ENCODE data around the gene ITGA3.

- no peak for TF ChIP-seq POLR2A (IDR thresholded peaks at IDR 0.05)
- no peak for TF ChIP-seq CTCF (IDR thresholded peaks at IDR 0.05)
Observed at GRCh38 chr17:50114401-50114800, 58.5 kb downstream of the ITGA3 start.
